H1 (cell line): ENCODE measurements around the gene MAP2K5. TPM values are rescaled to one million over a fixed set of nuclear protein-coding genes. Genes with fewer than 3 reads are reported as not detected.

Source experiments
- CBX8 ChIP-seq: fragments of 300-800, 300-1000 bp; sonication (generic); IDR thresholded peaks from 2 replicates; pipeline ENCODE4 v1.7.1; 2016; ENCODE audit warnings: low read depth, low read length, borderline replicate concordance
- CTBP2 ChIP-seq: IDR thresholded peaks from 2 replicates; pipeline ENCODE4 v1.7.0; 2011; ENCODE audit warnings: borderline replicate concordance, mild to moderate bottlenecking, moderate library complexity, mixed read lengths, low read length; ENCODE audit not compliant: insufficient read depth, insufficient read length
- MAFK ChIP-seq: IDR thresholded peaks from 2 replicates; pipeline ENCODE4 v1.6.1; 2012; ENCODE audit warnings: low read depth, mild to moderate bottlenecking, improper control_type of control experiment, low read length
- RBBP5 ChIP-seq: IDR thresholded peaks from 2 replicates; pipeline ENCODE4 v1.7.1; 2012; ENCODE audit warnings: low read depth, mild to moderate bottlenecking, inconsistent platforms, low read length, moderate library complexity, borderline replicate concordance
- RXRA ChIP-seq: IDR thresholded peaks from 2 replicates; pipeline ENCODE4 v1.6.1; 2011; ENCODE audit warnings: low read depth, mild to moderate bottlenecking, low read length, moderate library complexity; ENCODE audit not compliant: insufficient read depth
- SP2 ChIP-seq: IDR thresholded peaks from 2 replicates; pipeline ENCODE4 v1.6.1; 2012; ENCODE audit warnings: mild to moderate bottlenecking, low read length, inconsistent platforms
- polyA plus RNA-seq, 7 experiments: library from polyadenylated mRNA; depleted of rRNA in 3 of 7; stranded (reverse) in 5 of 7; unstranded in 2 of 7; fragments of >200 nt in 5 of 7; fragments of 200-250 nt in 2 of 7; gene quantifications; 1 replicate in 5 of 7; 2 replicates in 1 of 7; 4 replicates in 1 of 7; pipeline versions ENCODE4 v1.2.1 to v1.2.3, GENCODE V29; 2011 to 2013; ENCODE audit warnings: missing spikeins in 2 of 7, mixed read lengths in 2 of 7
- total RNA-seq: library from RNA; stranded (reverse); fragmentation: NEBNext Ultra II Directional; extraction: Animal tissue kit (Norgen Biotek cat#: 25700); gene quantifications from 2 replicates; pipeline ENCODE4 v1.2.1, GENCODE V29; 2021
- TF ChIP-seq, protein P1 (sequence below): IDR thresholded peaks from 2 replicates; pipeline ENCODE4 v1.6.1; 2011; ENCODE audit warnings: low read length, improper control_type of control experiment

Gene MAP2K5
- total and polyA plus RNA-seq, 2 of the 8 experiments (the other 6 are each of a cell fraction or from before 2014, with no cell fraction given) = 4.4 to 15.8 TPM

DNA sequence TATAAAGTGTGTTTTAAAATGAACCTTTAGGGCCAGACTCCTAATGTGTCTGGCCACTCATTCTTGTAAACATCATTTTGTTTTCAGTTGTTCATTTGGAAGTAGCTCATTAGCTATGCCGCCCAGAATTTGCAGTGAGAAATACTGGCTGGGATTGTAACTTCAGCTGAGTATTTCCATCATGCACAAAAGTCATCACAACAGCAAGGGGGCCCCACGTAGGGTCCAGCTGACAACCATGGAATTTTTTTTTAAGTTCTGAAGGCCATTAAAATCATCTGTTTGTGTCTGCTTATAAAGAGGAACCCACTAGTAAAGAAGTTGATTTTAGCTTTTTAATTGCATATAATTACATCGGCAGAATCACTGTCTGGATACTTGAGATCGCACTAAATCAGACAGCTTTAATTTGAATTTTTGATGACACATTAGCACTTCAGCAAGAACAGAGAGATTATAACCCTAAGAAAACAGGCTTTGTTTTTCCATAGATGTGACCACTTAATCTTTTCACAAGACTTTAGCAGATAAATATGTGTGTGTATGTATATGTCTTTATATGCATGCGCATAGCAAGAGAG lies 236.6 kb downstream of the MAP2K5 start (continued):
- TF ChIP-seq CBX8 = no peak
- TF ChIP-seq RXRA = no peak
- no peak for TF ChIP-seq CTBP2
- no peak for TF ChIP-seq MAFK
- TF ChIP-seq, protein P1, sequence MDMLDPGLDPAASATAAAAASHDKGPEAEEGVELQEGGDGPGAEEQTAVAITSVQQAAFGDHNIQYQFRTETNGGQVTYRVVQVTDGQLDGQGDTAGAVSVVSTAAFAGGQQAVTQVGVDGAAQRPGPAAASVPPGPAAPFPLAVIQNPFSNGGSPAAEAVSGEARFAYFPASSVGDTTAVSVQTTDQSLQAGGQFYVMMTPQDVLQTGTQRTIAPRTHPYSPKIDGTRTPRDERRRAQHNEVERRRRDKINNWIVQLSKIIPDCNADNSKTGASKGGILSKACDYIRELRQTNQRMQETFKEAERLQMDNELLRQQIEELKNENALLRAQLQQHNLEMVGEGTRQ = no peak
- TF ChIP-seq SP2 = no peak
- TF ChIP-seq RBBP5 = no peak
